Measurements from ENCODE around the gene ERRFI1.

ERRFI1 gene

DNA sequence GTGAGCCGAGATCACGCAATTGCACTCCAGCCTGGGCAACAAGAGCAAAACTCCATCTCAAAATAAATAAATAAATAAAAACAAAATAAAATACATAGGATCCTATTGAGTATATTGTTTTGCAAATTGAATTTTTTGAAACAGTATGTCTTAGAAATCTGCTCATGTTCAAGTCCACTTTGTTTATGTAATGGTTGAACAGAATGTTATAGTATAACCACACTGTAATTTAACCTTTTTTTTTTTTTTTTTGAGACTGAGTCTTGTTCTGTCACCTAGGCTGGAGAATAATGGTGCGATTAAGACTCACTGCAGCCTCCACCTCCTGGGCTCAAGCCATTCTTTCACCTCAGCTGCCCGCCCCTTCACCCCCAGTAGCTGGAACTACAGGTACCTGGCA lies 33.2 kb downstream of the ERRFI1 start:
- TF ChIP-seq USF1 (IDR thresholded peaks at IDR 0.05) (no peak), TCF12 (IDR thresholded peaks at IDR 0.05; ENCODE audit: low read depth) (no peak), MAX (IDR thresholded peaks at IDR 0.05) (no peak), TEAD4 (IDR thresholded peaks at IDR 0.05) (no peak), NFIC (IDR thresholded peaks at IDR 0.05) (no peak), EP300 (IDR thresholded peaks at IDR 0.05; ENCODE audit: borderline replicate concordance) (no peak)

DNA sequence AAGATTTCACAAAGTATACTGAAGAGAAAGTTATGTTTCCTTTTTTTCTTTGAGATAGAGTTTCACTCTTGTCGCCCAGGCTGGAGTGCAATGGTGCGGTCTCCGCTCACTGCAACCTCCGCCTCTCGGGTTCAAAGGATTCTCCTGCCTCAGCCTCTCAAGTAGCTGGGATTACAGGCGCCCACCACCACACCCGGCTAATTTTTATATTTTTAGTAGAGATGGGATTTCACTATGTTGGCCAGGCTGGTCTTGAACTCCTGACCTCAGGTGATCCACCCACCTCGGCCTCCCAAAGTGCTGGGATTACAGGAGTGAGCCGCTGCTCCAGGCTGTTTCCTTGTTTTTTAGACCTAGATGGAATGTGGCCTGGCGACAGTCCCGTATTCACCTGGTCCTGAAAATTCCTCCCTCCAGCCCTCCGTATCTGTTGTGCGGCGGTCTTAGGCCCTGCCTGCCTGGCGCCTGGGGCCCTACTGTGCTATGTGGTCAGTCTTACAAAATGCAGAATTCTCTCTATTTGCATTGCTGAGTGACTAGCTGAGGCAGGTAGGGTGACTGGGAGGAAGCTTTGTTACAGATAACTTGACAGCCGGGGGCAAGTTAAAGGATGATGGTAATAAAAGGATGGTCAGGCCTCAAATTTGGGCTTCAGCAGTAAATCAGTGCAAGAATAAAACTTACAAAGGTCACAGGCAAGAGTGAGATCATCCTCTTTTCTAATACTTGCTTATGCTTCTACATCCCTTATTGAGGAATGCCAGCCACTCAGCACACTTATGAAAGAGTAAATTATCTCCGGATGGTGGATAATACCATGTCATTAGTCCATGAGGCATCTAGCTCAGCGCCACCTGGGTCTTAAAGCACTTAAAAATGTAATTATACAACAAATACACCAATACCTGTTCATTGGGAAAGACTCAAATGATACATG lies 34.3 kb downstream of the ERRFI1 start:
- no peak for TF ChIP-seq RAD21 (IDR thresholded peaks at IDR 0.05; ENCODE audit: low read depth)
- no peak for TF ChIP-seq USF1 (IDR thresholded peaks at IDR 0.05)
- no peak for TF ChIP-seq EGR1 (IDR thresholded peaks at IDR 0.05)
- TF ChIP-seq EP300 (IDR thresholded peaks at IDR 0.05; ENCODE audit: borderline replicate concordance), result no peak
- TF ChIP-seq TEAD4 (IDR thresholded peaks at IDR 0.05), result no peak
- TF ChIP-seq YY1 (IDR thresholded peaks at IDR 0.05; ENCODE audit: low read depth), result no peak
- no peak for TF ChIP-seq FOXM1 (IDR thresholded peaks at IDR 0.05; ENCODE audit: borderline replicate concordance, low read depth)
- no peak for TF ChIP-seq NFIC (IDR thresholded peaks at IDR 0.05)
- no peak for TF ChIP-seq TCF12 (IDR thresholded peaks at IDR 0.05; ENCODE audit: low read depth)

DNA sequence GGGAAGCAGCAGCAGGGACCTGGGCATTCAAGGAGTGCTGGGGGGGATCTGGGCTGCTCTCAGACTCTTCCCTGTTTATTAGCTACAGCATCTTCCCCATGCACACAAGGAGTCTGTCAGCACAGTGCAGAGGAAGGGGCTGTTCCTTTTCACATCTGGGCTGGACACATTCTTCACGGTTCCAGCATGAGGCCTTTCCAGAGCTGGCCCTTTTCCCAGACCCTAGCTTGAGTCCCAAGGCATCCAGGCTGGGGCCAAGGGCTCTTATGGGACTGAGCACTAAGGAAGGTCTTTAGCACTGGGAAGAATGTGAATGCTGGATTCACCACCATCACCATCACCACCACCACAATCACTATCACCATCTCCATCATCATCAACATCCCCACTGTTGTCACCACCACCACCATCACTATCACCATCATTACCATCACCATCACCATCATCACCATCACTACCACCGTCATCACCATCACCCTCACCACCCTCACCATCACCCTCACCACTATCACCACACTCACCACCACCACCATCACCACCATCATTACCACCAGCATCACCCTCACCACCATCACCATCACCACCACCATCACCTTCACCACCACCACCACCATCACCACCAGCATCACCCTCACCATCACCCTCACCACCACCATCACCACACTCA lies 36.2 kb downstream of the ERRFI1 start:
- TF ChIP-seq MAX (IDR thresholded peaks at IDR 0.05), result no peak
- TF ChIP-seq ZBTB7A (IDR thresholded peaks at IDR 0.05; ENCODE audit: low read depth), result no peak
- no peak for TF ChIP-seq TEAD4 (IDR thresholded peaks at IDR 0.05)
- TF ChIP-seq YY1 (IDR thresholded peaks at IDR 0.05; ENCODE audit: low read depth), result no peak
- no peak for TF ChIP-seq RAD21 (IDR thresholded peaks at IDR 0.05; ENCODE audit: low read depth)
- no peak for TF ChIP-seq NFIC (IDR thresholded peaks at IDR 0.05)
- TF ChIP-seq TCF12 (IDR thresholded peaks at IDR 0.05; ENCODE audit: low read depth), result no peak
- no peak for TF ChIP-seq USF1 (IDR thresholded peaks at IDR 0.05)
- TF ChIP-seq CEBPB (IDR thresholded peaks at IDR 0.05), result no peak
- no peak for TF ChIP-seq REST (IDR thresholded peaks at IDR 0.05; ENCODE audit: low read depth)
- no peak for TF ChIP-seq FOXM1 (IDR thresholded peaks at IDR 0.05; ENCODE audit: borderline replicate concordance, low read depth)
- no peak for TF ChIP-seq TAF1 (IDR thresholded peaks at IDR 0.05; ENCODE audit: low read depth)
- no peak for TF ChIP-seq CREB1 (IDR thresholded peaks at IDR 0.05; ENCODE audit: low read depth)
- no peak for TF ChIP-seq EGR1 (IDR thresholded peaks at IDR 0.05)
- TF ChIP-seq EP300 (IDR thresholded peaks at IDR 0.05; ENCODE audit: borderline replicate concordance), result no peak

DNA sequence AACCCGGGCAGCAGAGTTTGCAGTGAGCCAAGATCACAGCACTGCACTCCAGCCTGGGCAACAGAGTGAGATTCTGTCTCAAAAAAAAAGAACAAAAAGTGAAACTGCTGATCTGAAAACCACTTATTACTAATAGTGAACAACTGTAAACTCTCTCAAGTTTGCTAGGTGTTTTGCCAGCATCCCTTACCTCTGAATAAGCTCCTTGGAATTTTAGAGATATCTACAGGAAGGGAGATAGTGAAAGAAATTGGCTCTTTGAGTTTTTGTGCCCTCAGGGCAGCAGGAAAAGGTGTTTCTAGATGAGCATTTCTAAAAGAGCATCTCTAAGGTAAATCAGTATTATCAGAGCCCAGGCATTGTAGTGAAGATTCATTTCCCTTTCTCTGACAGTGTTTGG lies 37.5 kb downstream of the ERRFI1 start:
- no peak for TF ChIP-seq YY1 (IDR thresholded peaks at IDR 0.05; ENCODE audit: low read depth)
- no peak for TF ChIP-seq CREB1 (IDR thresholded peaks at IDR 0.05; ENCODE audit: low read depth)
- no peak for TF ChIP-seq NFIC (IDR thresholded peaks at IDR 0.05)
- no peak for TF ChIP-seq MAX (IDR thresholded peaks at IDR 0.05)
- TF ChIP-seq USF1 (IDR thresholded peaks at IDR 0.05), result no peak

- TF ChIP-seq TCF12 (IDR thresholded peaks at IDR 0.05; ENCODE audit: low read depth) (no peak), CREB1 (IDR thresholded peaks at IDR 0.05; ENCODE audit: low read depth) (no peak), YY1 (IDR thresholded peaks at IDR 0.05; ENCODE audit: low read depth) (no peak), EP300 (IDR thresholded peaks at IDR 0.05; ENCODE audit: borderline replicate concordance) (no peak), RAD21 (IDR thresholded peaks at IDR 0.05; ENCODE audit: low read depth) (no peak)
Measured at GRCh38 chr1:7987528-7987927, 38.6 kb downstream of the ERRFI1 start.

- TF ChIP-seq USF1 (IDR thresholded peaks at IDR 0.05) (0 out of 2 replicates have a peak, but pooled peaks have one; percentile 8), CEBPB (IDR thresholded peaks at IDR 0.05) (no peak), NFIC (IDR thresholded peaks at IDR 0.05) (no peak), FOXM1 (IDR thresholded peaks at IDR 0.05; ENCODE audit: borderline replicate concordance, low read depth) (no peak)
Measured at GRCh38 chr1:7985851-7986612, 40.1 kb downstream of the ERRFI1 start.

Measured in Ishikawa (cell line).